GM19372 (cell line): ENCODE data around the gene SLC38A7.
"Not testable (repeated sequence)": the region's sequence is repeated elsewhere in the genome, so short reads cannot be mapped to it uniquely, and the experiment has no call there.

Experiments used
- ATAC-seq: cut with Tn5 transposase; IDR thresholded peaks from one replicate; pipeline ENCODE4 v1.9.1; 2021; ENCODE audit warnings: mild to moderate bottlenecking, low read depth, moderate library complexity; ENCODE audit not compliant: unreplicated experiment

Gene SLC38A7

DNA sequence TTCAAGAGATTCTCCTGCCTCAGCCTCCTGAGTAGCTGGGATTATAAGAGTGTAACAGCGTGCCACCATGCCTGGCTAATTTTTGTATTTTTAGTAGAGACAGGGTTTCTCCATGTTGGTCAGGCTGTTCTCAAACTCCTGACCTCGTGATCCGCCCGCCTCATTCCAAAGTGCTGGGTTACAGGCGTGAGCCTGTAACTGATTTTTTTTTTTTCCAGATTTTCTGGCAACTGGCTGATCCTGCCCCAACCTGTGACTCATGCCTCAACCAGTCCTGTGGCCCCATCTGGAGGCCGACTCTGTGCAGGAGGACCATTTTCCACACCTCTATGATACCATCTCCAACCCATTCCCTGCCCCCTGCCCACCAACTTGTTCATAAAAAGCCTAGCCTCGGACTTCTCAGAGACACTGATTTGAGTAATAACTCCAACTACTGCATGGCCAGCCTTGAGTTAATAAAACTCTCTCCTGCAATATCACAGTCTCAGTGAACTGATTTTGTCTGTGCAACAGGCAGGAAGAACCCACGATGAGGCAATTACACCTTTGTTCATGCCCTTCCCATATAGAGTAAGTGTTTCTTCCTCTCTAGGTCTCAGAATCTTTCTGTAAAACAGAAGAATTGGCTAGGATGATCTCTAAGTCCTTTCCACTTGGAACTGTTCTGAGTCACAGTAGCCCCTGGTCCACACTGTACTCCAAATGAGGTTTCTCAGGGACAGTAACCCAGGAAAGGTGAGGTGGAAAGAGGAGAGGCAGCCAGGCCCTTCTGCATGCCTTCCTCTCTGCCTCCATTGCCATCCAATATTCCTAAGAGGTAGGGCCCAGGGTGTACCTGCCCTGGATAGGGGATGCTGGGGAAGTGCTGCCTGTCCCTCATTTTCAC, 46.2 kb downstream of the SLC38A7 start:
- ATAC-seq = no peak

DNA sequence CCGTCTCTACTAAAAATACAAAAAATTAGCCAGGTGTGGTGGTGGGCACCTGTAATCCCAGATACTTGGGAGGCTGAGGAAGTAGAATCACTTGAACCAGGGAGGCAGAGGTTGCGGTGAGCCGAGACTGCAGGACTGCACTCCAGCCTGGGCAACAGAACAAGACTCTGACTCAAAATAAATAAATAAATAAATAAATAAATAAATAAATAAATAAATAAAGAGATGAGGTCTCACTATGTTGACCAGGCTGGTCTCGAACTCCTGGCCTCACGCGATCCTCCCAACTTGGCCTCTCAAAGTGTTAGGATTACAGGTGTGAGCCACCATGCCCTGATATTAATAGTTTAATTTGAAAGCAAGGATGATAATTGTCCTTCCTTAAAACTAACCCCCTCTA, 47.5 kb downstream of the SLC38A7 start:
- ATAC-seq = not testable (repeated sequence)

DNA sequence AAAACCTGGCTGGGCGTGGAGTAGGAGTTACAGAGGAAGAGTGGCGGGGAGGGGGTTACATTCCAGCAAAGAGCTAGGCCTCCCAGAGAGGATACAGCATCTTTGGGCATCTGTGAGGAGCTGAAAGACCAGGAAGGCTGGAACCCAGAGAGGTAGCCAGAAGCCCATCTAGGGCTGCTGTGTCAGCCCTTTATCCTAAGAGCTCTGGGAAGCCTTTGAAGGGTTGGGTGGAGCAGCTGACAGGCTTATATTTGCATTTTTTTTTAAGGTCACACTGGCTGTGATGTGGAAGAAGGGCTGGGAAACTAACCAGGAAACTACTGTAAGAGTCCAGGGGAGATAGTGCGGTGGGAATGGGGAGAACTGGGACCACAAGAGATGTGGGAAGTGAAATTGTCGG, 48.1 kb downstream of the SLC38A7 start:
- ATAC-seq = no peak

DNA sequence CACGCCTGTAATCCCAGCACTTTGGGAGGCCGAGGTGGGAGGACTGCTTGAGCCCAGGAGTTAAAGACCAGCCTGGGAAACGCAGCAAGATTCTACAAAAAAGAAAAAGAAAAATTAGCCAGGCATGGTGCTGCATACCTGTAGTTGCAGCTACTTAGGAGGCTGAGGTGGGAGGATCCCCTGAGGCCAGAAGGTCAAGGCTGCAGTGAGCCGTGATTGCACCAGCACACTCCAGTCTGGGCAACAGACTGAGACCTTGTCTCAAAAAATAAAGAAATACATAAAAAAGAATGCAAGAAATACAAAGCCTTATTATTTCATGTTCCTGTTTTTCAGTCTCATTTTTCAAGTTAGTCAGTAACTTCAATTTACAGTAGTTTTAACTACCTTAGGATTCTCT, 49.1 kb downstream of the SLC38A7 start:
- ATAC-seq = no peak

DNA sequence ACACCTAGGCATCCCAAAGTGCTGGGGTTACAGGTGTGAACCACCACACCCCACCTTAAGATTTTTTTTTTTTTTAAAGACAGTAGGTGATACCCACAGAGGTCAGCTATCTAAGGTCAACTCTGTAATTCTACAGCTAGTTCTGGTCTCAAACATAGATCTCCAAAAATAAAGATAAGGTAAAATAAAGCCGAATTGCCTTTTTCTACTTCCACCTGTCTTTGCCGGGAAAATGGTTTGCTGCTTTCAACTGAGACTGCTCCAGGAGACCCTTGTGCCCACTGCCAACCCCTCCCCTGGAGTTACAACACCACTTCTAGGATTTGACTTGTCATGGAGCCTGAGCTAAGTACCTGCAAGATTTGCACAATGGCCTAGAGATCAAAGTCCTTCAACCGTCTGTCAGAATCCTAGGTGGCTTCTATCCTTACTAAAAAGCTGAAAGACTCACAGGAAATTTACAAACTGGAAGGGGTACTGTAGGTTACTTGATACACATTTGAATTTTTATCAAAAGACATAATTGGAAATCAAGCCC, 50.2 kb downstream of the SLC38A7 start:
- no peak for ATAC-seq

DNA sequence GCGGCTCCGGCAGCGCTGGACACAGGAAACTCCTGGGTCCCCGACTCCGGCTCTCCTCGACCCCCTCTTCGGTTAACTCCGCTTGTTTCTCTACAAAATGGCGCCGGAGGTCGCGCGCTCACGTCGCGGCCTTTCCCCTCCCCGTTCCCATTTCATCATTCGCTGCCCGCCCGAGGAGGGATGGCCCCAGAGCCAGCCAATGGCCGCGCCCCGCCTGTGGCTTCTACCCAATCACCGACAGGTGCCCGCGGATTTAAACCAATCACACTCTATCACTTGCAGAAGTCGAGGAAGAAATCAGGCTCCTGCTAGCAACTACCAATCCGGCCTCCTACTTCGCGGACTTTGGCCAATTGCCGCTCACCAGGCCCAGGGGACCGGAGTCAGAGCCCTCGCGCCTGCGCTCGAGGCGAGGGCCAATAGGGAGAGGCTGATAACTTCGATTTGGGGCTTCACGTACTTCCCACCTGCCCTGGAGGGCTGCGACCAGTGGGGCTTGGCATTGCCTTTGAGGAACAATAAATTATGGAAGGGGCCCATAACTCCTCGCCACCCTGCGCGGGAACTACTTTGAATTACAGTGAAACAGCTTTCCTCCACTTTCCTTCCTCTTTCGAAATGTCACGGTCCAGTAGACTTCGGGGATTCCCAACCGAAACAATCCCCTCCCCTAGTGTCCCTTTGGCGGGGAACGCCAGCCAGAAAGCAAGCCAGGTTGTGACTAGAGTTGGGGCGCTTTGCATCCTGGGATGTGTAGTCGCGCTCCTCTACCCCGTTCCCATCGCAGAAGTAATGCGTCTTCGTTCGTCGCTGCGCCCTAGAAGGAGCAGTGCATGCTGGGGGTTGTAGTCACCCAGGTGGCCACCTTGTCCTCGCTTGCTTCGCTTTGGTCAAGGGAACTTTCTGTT, 54.6 kb downstream of the SLC38A7 start, which contains the start of gene CNOT1:
Gene CNOT1, minus strand, starts transcription at position 94 of the 908 bp plus-strand sequence. CDS start 30,489 bp downstream, outside the sequence.
- peak; percentile 82 for ATAC-seq

DNA sequence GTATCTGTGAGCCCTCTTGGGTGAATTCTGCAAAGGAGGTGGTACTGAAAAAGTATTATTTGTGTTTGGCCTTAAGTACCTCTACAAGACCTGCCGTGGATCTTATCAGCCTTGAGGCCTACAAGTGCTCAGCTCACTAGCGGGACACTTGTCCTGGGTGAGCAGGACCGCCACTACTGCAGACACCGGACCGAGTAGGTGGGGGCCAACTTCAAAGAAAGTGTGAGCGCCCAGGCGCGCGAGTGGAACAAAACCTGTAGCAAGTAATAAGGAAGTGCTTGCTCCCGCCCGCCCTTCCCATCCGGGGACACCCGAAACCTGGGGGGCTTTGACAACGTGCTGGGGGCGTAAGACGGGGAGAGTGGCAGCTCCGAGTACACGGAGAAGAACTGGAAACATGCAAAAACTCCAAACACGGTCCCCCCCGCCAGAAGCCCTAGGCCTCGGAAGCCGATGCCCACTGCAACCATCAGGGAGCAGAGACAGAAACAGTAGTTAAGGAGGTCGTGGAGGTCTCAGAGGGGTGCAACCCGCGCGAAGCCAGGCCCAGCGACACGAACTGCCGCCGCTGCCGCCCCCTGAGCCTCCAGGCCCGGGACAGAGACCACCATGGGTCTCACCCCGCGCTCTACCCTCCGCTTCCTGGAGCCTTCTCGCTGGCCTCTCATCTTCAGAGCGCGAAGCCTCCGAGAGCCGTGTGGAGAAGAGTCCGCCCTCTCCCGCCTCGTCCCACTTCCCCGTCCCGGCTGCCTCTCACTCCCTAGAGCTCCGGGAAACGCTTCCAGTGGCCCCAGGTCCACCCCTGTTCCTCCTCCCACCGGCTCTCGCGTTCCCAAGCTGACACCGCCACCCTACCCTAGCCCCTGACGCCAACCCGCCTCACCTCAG, 55.5 kb downstream of the SLC38A7 start:
- no peak for ATAC-seq

DNA sequence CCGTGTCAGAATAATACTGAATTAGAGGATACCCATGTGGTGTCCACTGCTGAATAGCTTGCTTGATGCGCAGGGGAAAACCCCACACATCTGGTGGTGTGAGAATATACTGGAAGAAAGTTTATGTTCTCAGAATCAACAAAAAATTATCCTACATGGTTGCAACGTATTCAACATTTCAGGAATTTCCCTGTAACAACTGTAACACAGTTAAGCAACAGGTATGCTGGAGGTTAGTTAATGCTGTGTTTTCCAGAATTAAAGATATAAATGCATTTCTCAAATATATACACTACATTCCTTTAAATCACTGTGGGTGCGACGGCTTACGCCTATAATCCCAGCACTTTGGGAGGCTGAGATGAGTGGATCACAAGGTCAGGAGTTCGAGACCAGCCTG, 60.4 kb downstream of the SLC38A7 start:
- no peak for ATAC-seq

DNA sequence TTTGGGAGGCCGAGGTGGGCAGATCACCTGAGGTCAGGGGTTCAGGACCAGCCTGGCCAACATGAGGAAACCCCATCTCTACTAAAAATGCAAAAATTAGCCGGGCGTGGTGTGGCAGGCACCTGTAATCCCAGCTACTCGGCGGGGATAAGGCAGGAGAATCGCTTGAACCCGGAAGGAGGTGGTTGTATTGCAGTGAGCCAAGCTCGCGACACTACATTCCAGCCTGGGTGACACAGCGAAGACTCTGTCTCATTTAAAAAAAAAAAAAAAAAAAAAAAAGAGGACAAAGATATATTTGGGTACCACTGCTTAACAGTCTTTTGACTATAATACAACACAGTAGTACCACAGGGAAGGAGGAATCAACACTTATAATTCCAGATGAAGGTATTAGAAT, 64.2 kb downstream of the SLC38A7 start:
- no peak for ATAC-seq

DNA sequence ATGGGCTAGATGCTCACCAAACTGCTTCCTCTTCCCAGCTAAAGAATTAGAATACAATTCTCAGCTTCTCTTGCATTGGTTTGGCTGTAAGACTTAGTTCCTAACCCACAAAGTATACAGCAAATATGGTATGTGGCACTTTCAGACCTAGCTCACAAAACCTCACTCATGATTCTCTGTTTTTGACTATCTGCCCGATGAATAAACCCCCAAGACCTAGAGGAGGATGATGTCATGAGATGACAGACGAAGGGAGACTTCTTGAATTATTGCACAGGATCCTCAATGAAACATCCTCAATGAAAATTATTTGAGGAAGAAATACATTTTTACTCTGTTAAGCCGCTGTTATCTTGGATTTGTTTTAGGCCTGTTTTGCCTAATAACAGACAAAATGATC, 69.3 kb downstream of the SLC38A7 start:
- no peak for ATAC-seq
